GM10266 (cell line): Measurements from ENCODE around the gene ZNF579.

Experiments used
- DNase-seq: peaks from one replicate; pipeline ENCODE4 v3.0.0; 2012; ENCODE audit errors: extremely low spot score
- CTCF ChIP-seq: IDR thresholded peaks from 2 replicates; pipeline ENCODE4 v1.5.1; 2012; ENCODE audit warnings: mild to moderate bottlenecking, low read depth; ENCODE audit not compliant: control insufficient read depth, insufficient read depth; ENCODE audit errors: missing control alignments

ZNF579 gene

GRCh38 chr19:55599842-55600661 lies 19.4 kb upstream of the ZNF579 start, which contains the start of gene ZNF524:
Gene ZNF524 (plus strand): TSS chr19:55600288. CDS start chr19:55602113, 1,825 bp downstream.
- DNase-seq, result peak; percentile 93
- no peak for TF ChIP-seq CTCF

- no peak for TF ChIP-seq CTCF
- peak; percentile 93 for DNase-seq
Observed at GRCh38 chr19:55599468-55599841, 18.8 kb upstream of the ZNF579 start, which contains the start of gene FIZ1. Gene FIZ1 (minus strand): TSS chr19:55599517. CDS start chr19:55597865, 1,652 bp downstream.

- TF ChIP-seq CTCF, result no peak
- peak; percentile 95 for DNase-seq
Observed at GRCh38 chr19:55598719-55599467, 18.2 kb upstream of the ZNF579 start.

GRCh38 chr19:55598034-55598433 lies 17.4 kb upstream of the ZNF579 start:
- no peak for DNase-seq
- no peak for TF ChIP-seq CTCF

GRCh38 chr19:55597501-55597921 lies 16.9 kb upstream of the ZNF579 start:
- TF ChIP-seq CTCF, result no peak
- no peak for DNase-seq

GRCh38 chr19:55596304-55596703 lies 15.7 kb upstream of the ZNF579 start:
- DNase-seq, result no peak
- no peak for TF ChIP-seq CTCF
